Suppressor macrophage (primary cell): ENCODE results near the gene RNFT2.

Experiments used
- DNase-seq, 4 experiments: peaks; one replicate each; pipeline ENCODE4 v3.0.0-alpha.2; 2020 to 2022

RNFT2 gene

GRCh38 chr12:116838365-116838764 lies 100.2 kb downstream of the RNFT2 start:
- no peak for DNase-seq

GRCh38 chr12:116839287-116839830 lies 101.2 kb downstream of the RNFT2 start:
- no peak for DNase-seq

GRCh38 chr12:116843085-116843484 lies 105.0 kb downstream of the RNFT2 start:
- DNase-seq, result no peak

GRCh38 chr12:116849216-116849615 lies 111.1 kb downstream of the RNFT2 start:
- DNase-seq, result no peak

GRCh38 chr12:116852303-116852702 lies 114.2 kb downstream of the RNFT2 start:
- DNase-seq, result no peak

- DNase-seq, result no peak
Measured at GRCh38 chr12:116853507-116853906, 115.4 kb downstream of the RNFT2 start.

- no peak for DNase-seq
Measured at GRCh38 chr12:116855744-116856470, 117.8 kb downstream of the RNFT2 start.

- no peak for DNase-seq
Measured at GRCh38 chr12:116856729-116857128, 118.6 kb downstream of the RNFT2 start.

GRCh38 chr12:116859079-116859478 lies 121.0 kb downstream of the RNFT2 start:
- DNase-seq, result no peak

- DNase-seq, result no peak
Measured at GRCh38 chr12:116860263-116860662, 122.1 kb downstream of the RNFT2 start.

- DNase-seq, result peak; percentile 70 to 88 (median 84)
Measured at GRCh38 chr12:116861320-116861719, 123.2 kb downstream of the RNFT2 start.

- DNase-seq, result no peak
Measured at GRCh38 chr12:116862167-116862566, 124.1 kb downstream of the RNFT2 start.

- peak; percentile 61 to 85 (median 72) for DNase-seq
Measured at GRCh38 chr12:116863275-116863767, 125.2 kb downstream of the RNFT2 start.

- DNase-seq, result peak in 1 of 4 experiments; percentile 19
Measured at GRCh38 chr12:116864371-116865160, 126.5 kb downstream of the RNFT2 start.

- DNase-seq, result peak in 2 of 4 experiments; percentile 22 to 37
Measured at GRCh38 chr12:116867523-116867922, 129.4 kb downstream of the RNFT2 start.

- no peak for DNase-seq
Measured at GRCh38 chr12:116870306-116870705, 132.2 kb downstream of the RNFT2 start.

GRCh38 chr12:116874324-116874995 lies 136.3 kb downstream of the RNFT2 start:
- DNase-seq, result no peak

- no peak for DNase-seq
Measured at GRCh38 chr12:116876151-116876869, 138.2 kb downstream of the RNFT2 start.

- peak; percentile 22 to 62 (median 47) for DNase-seq
Measured at GRCh38 chr12:116878567-116879508, 140.7 kb downstream of the RNFT2 start.

- peak in 2 of 4 experiments; percentile 27 to 48 for DNase-seq
Measured at GRCh38 chr12:116879509-116880212, 141.5 kb downstream of the RNFT2 start.
